HG02571 (cell line): ENCODE measurements around the gene FANK1.

ENCODE experiments used
- ATAC-seq: cut with Tn5 transposase; IDR thresholded peaks from one replicate; pipeline ENCODE4 v1.9.1; 2021; ENCODE audit warnings: mild to moderate bottlenecking, moderate library complexity; ENCODE audit not compliant: unreplicated experiment

FANK1 gene, protein sequence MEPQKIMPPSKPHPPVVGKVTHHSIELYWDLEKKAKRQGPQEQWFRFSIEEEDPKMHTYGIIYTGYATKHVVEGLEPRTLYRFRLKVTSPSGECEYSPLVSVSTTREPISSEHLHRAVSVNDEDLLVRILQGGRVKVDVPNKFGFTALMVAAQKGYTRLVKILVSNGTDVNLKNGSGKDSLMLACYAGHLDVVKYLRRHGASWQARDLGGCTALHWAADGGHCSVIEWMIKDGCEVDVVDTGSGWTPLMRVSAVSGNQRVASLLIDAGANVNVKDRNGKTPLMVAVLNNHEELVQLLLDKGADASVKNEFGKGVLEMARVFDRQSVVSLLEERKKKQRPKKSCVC

GRCh38 chr10:125896088-125896934 lies at the start of gene FANK1:
Gene FANK1 (plus strand): TSS chr10:125896564. CDS start chr10:125896643, 79 bp downstream.
- ATAC-seq = peak; percentile 72

- ATAC-seq = no peak
These were observed 49.5 kb upstream of the FANK1 start for GRCh38 chr10:125846894-125847293.

DNA sequence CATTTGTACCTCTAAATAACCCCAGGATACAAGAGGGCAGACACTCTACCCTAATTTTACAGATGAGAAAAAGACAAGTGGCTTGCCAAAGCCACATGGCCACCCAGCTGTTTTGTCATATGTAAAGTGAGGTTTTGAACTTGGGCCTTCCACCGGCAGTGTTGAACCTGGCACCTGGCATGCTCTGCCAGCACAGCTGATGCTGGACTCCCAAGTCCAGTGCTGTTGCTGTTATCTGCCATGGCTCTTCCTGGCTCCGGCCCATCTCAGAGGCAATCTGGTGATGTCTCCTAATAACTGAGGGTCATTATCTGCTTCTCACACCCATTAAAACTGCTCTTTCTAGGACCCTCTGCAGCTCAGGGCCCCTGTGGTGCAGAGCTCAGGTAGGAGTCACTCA lies 48.0 kb upstream of the FANK1 start:
- no peak for ATAC-seq

DNA sequence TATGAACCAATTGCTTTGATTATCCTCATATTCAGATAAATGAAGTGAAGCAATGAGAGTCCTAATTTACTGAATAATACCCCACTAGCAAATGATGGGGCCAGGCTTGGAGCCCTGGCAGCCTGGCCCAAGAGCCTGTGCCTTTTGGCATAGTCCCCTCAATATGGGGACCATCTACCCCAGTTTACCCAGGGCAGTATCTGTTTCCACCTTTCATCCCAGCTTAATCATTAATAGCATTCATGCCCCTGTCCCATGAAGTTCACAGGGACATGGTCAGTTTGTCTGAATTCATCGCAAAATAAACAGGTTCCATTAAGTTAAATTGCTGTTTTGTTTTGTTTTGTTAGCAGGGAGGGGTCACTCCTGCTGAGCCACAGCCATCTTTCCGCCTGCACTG lies 47.5 kb upstream of the FANK1 start:
- no peak for ATAC-seq

DNA sequence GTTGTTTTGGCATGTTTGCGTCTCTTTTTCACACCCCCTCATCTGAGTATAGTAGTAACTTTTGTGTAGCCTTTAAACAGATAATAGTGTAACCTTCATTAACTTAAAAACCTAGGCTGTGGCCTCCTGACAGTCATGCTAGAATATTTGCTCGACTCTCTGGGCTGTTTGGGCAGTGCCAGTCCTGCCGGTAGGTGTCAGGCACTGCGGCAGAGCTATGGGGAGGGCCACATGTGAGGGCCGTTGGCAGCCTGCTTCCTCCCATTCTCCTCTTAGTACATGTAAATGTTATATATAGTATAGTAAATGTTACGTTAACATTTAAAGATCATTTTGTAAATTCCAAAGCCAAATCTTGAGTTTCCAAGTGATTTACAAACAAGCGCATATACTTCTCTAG lies 46.9 kb upstream of the FANK1 start:
- no peak for ATAC-seq

GRCh38 chr10:125850766-125851731 lies 45.3 kb upstream of the FANK1 start:
- ATAC-seq = no peak

DNA sequence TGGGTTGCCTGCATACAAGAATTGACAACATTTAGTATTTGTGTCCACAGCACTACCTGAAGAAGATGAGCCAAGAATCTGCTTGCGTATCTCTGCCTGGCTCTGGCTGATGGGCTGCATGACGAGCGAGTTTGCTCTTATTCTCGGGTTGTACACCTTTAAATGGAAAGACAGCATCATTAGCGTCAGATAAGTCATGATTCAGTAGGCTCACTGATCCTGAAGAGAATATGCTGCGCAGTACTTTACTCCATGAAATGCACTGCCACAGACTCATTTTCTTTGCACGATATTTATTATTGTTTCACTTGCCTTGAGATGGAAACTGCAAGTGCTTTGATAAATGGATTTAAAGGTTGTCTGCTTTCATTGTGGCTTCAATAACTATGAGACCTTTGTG lies 43.9 kb upstream of the FANK1 start:
- ATAC-seq = no peak

- ATAC-seq = no peak
These were observed 39.1 kb upstream of the FANK1 start for GRCh38 chr10:125857185-125857760.

- ATAC-seq = no peak
These were observed 37.1 kb upstream of the FANK1 start for GRCh38 chr10:125859128-125859817.

GRCh38 chr10:125865120-125865519 lies 31.2 kb upstream of the FANK1 start:
- no peak for ATAC-seq

- no peak for ATAC-seq
These were observed 29.8 kb upstream of the FANK1 start for GRCh38 chr10:125866421-125867029.

DNA sequence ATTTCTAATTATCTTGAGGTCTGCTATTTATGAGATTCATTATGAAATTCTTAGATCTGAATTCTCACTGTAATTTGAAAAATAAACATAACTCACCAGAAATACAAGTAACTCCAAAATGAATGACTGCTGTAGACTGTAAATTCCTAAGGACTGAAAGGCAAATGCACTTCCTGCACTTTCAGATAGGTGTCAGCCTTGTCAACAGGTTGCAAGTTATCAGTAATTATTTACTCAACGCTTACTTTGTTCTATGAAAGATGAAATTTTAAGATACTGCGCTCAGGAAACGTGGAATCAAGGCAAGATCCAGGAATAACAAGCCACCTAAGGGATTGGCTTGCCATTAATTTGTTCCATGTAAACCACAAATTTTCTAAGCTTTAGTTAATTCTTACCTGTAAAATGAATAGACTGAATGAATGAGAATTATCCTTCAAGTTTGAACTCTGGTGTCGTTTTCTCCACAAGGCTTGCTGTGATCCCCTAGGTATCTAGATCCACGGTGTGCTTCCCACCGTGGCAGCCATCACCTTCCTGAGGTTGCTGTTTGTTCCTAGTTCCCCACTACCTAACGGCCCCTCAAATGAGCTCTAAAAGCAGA lies 27.9 kb upstream of the FANK1 start:
- ATAC-seq = no peak

- no peak for ATAC-seq
These were observed 25.0 kb upstream of the FANK1 start for GRCh38 chr10:125871338-125871737.

GRCh38 chr10:125878957-125879835 lies 17.2 kb upstream of the FANK1 start:
- ATAC-seq = no peak

- ATAC-seq = no peak
These were observed 15.6 kb upstream of the FANK1 start for GRCh38 chr10:125880719-125881118.

- no peak for ATAC-seq
These were observed 15.2 kb upstream of the FANK1 start, which contains the start of gene DHX32 for GRCh38 chr10:125881192-125881591. Gene DHX32 (minus strand): TSS chr10:125881292. CDS start chr10:125880824, 468 bp downstream.

DNA sequence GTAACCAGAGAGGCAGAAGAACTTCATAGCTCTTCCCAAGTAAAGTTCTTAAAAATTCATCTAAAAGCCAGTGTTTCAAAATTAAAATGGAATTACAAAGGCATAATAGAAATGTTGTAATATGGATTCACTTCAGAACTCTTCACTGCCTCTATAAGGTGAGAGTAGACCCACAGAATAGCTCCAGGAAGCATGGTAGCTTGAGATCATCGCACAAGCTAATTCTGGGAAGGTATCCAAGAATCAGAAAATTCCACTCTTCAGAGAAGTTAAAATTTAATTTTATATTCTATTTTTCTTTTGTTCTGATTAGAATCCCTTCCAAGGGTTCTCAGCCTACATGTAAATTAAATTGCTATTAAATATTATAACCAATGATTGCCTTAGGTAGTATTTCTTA lies 13.8 kb upstream of the FANK1 start:
- no peak for ATAC-seq

- ATAC-seq = no peak
These were observed 13.2 kb upstream of the FANK1 start for GRCh38 chr10:125883211-125883610.
